GM23338 (cell line): ENCODE results near the gene KLHL40. TPM values are rescaled to one million over a fixed set of nuclear protein-coding genes. Genes with fewer than 3 reads are reported as not detected.

ENCODE experiments used
- polyA plus RNA-seq: library from polyadenylated mRNA; unstranded; fragments of >200 nt; fragmentation: Nextera tagmentation; extraction: Ambion mirVana; gene quantifications from 2 replicates; pipeline ENCODE4 v1.2.1, GENCODE V29; 2016
- total RNA-seq: library from RNA; depleted of rRNA; stranded (reverse); fragments of >200 nt; shearing (Covaris generic); gene quantifications from 2 replicates; pipeline ENCODE4 v1.2.3, GENCODE V29; 2014; rRNA removed

The KLHL40 gene
- total and polyA plus RNA-seq, 2 experiments from 2014 or later, result not detected

Other genes with a start within 250 kb of the KLHL40 start
- 13.9 and 19.3 TPM in 2 replicates for gene VIPR1, start 182.9 kb upstream of the KLHL40 start, total RNA-seq
- gene VIPR1, start 182.9 kb upstream of the KLHL40 start, polyA plus RNA-seq, result 4.9 and 6.3 TPM in 2 replicates
- 48.3 and 52.3 TPM in 2 replicates for gene SEC22C, start 103.6 kb upstream of the KLHL40 start, total RNA-seq
- 16.8 and 21.9 TPM in 2 replicates for gene SEC22C, start 103.6 kb upstream of the KLHL40 start, polyA plus RNA-seq
- gene SS18L2, start 94.7 kb upstream of the KLHL40 start, total RNA-seq, result 75.2 and 75.3 TPM in 2 replicates
- gene SS18L2, start 94.7 kb upstream of the KLHL40 start, polyA plus RNA-seq, result 228 and 241 TPM in 2 replicates
- gene NKTR, start 84.9 kb upstream of the KLHL40 start, total RNA-seq, result 88.2 and 117 TPM in 2 replicates
- gene NKTR, start 84.9 kb upstream of the KLHL40 start, polyA plus RNA-seq, result 68.7 and 81.3 TPM in 2 replicates
- 2.8 and 2.9 TPM in 2 replicates for gene ZBTB47, start 31.8 kb upstream of the KLHL40 start, total RNA-seq
- 0.48 and 0.63 TPM in 2 replicates for gene ZBTB47, start 31.8 kb upstream of the KLHL40 start, polyA plus RNA-seq
- not detected in 2 replicates for gene HHATL, start 17.3 kb downstream of the KLHL40 start, total RNA-seq
- not detected in 2 replicates for gene HHATL, start 17.3 kb downstream of the KLHL40 start, polyA plus RNA-seq
- 0.45 TPM in 1 of 2 replicates, not detected in the other for gene CCDC13, start 87.7 kb downstream of the KLHL40 start, total RNA-seq
- 0.27 and 0.42 TPM in 2 replicates for gene CCDC13, start 87.7 kb downstream of the KLHL40 start, polyA plus RNA-seq
- gene HIGD1A, start 119.0 kb downstream of the KLHL40 start, total RNA-seq, result 102 and 118 TPM in 2 replicates
- gene HIGD1A, start 119.0 kb downstream of the KLHL40 start, polyA plus RNA-seq, result 127 and 144 TPM in 2 replicates
- gene ACKR2, start 123.9 kb downstream of the KLHL40 start, total RNA-seq, result 0.35 and 0.58 TPM in 2 replicates
- gene ACKR2, start 123.9 kb downstream of the KLHL40 start, polyA plus RNA-seq, result not detected in 2 replicates
- gene CYP8B1, start 190.3 kb downstream of the KLHL40 start, total RNA-seq, result not detected in 2 replicates
- not detected in 2 replicates for gene CYP8B1, start 190.3 kb downstream of the KLHL40 start, polyA plus RNA-seq
- gene ZNF662, start 220.6 kb downstream of the KLHL40 start, total RNA-seq, result 0.50 and 1.5 TPM in 2 replicates
- gene ZNF662, start 220.6 kb downstream of the KLHL40 start, polyA plus RNA-seq, result 0.84 and 1.4 TPM in 2 replicates